ENCODE data around the gene HEG1.

GRCh38 chr3:125025642-125026041 lies 30.2 kb downstream of the HEG1 start:
- TF ChIP-seq CTCF (IDR thresholded peaks at IDR 0.05; ENCODE audit: extremely low read depth in 1 of 2, insufficient read depth in 1 of 2, low read depth in 1 of 2, low read length in 2 of 2) (no peak), POLR2AphosphoS5 (IDR thresholded peaks at IDR 0.05; ENCODE audit: insufficient read depth, low read depth, low read length) (no peak), POLR2A (IDR thresholded peaks at IDR 0.05; ENCODE audit: low read depth, low read length) (no peak), MYC (IDR thresholded peaks at IDR 0.05; ENCODE audit: low read depth, low read length) (no peak)
